ENCODE measurements around the gene CEP104. TPM values are rescaled to one million over a fixed set of nuclear protein-coding genes. Genes with fewer than 3 reads are reported as not detected.
A peak's percentile ranks its signal among the peaks of the same experiment; 100 is the strongest.

CEP104 gene
- total RNA-seq, 6 experiments from 2014 or later, result 16.7 to 36.4 (median 26.6) TPM

DNA sequence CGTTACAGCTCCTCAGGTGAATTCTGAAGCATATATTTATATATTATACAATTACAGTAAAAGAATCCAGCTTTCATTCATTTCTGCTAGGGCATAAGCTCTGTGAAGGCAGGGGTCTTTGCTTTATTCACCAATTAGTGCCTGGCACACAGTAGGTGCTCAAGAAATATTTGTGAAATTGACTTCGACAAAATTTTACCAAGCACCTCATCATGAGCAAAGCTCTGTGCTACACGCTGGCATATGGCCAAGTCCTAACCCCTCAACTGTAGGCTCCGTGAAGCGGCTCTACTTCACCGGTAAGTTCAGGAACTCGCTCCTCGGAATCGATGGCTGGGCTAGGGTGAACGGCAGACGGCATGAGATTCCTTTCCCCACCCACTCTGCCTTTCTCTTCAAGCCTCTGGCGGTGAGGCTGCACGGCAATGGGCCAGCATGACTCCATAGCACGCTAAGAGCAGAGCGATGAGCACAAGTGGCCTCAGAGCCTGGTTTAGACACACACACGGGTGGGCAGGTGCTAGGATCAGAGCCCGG lies 34.4 kb upstream of the CEP104 start:
- WGBS (ENCODE audit: insufficient coverage, low coverage, low lambda C conversion rate, missing lambda C conversion rate), result 84% methylated on average over 16 of the region's 17 CpGs
- DNase-seq, result no peak
- no peak overlapping the region for H3K4me3 ChIP-seq
- H3K4me1 ChIP-seq, result no peaks in the 10 kb centered on the region
- TF ChIP-seq POLR2A (IDR thresholded peaks at IDR 0.05), result no peak
- TF ChIP-seq, protein P1, sequence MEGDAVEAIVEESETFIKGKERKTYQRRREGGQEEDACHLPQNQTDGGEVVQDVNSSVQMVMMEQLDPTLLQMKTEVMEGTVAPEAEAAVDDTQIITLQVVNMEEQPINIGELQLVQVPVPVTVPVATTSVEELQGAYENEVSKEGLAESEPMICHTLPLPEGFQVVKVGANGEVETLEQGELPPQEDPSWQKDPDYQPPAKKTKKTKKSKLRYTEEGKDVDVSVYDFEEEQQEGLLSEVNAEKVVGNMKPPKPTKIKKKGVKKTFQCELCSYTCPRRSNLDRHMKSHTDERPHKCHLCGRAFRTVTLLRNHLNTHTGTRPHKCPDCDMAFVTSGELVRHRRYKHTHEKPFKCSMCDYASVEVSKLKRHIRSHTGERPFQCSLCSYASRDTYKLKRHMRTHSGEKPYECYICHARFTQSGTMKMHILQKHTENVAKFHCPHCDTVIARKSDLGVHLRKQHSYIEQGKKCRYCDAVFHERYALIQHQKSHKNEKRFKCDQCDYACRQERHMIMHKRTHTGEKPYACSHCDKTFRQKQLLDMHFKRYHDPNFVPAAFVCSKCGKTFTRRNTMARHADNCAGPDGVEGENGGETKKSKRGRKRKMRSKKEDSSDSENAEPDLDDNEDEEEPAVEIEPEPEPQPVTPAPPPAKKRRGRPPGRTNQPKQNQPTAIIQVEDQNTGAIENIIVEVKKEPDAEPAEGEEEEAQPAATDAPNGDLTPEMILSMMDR (IDR thresholded peaks at IDR 0.05), result no peak
- intact Hi-C loops (cut with DNase I), result no loop called here
- peaks cover 0 to 28% (median 11%) of the 10 kb centered on the region in 4 donors for H3K36me3 ChIP-seq
- H3K9me3 ChIP-seq, result no peaks in the 10 kb centered on the region
- no peak for ATAC-seq
- no peaks in the 10 kb centered on the region for H3K27me3 ChIP-seq
- no peak overlapping the region for H3K27ac ChIP-seq

GRCh38 chr1:3890389-3891328 lies 33.6 kb upstream of the CEP104 start:
- intact Hi-C loops (cut with DNase I), result no loop called here
- Histone ChIP-seq H3K27me3 (no peaks in the 10 kb centered on the region), H3K27ac (no peak overlapping the region), H3K36me3 (peaks cover 0 to 35% (median 11%) of the 10 kb centered on the region in 4 donors), H3K9me3 (no peaks in the 10 kb centered on the region), H3K4me3 (no peak overlapping the region), H3K4me1 (no peaks in the 10 kb centered on the region)
- TF ChIP-seq, protein P1 (IDR thresholded peaks at IDR 0.05), result no peak
- no peak for TF ChIP-seq POLR2A (IDR thresholded peaks at IDR 0.05)
- WGBS (ENCODE audit: insufficient coverage, low coverage, low lambda C conversion rate, missing lambda C conversion rate), result 48% methylated on average over 17 of the region's 26 CpGs
- ATAC-seq (peak; percentile 26 to 67 (median 46)), DNase-seq (no peak)

DNA sequence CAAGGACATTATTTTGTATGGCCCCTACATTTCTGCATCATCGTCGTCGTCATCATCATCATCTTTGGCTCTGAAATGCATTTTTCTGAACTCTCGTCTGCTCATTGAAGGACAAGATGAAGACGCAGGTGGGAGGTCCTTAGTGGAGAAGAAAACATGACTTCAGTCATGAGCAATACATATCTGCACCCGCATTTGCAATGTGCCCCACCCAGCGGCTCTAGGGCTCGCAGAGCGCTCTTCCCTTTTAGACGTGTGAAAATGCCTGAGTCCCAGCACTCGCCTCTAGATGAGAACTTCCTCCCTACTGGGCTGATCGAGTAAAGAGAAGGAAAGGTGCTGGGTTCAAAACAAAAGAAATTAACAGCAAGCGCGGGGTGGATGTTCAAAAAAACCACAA lies 32.9 kb upstream of the CEP104 start:
- Histone ChIP-seq H3K9me3 (no peaks in the 10 kb centered on the region), H3K27me3 (no peaks in the 10 kb centered on the region), H3K36me3 (peaks cover 0 to 36% (median 11%) of the 10 kb centered on the region in 4 donors), H3K4me1 (no peaks in the 10 kb centered on the region), H3K4me3 (no peak overlapping the region), H3K27ac (no peak overlapping the region)
- TF ChIP-seq, protein P1 (IDR thresholded peaks at IDR 0.05), result no peak
- TF ChIP-seq POLR2A (IDR thresholded peaks at IDR 0.05), result no peak
- DNase-seq (no peak), ATAC-seq (peak in 1 of 4 donors; percentile 36)
- intact Hi-C loops (cut with DNase I), result no loop called here
- 76% methylated on average over 9 of the region's 14 CpGs for WGBS (ENCODE audit: insufficient coverage, low coverage, low lambda C conversion rate, missing lambda C conversion rate)

DNA sequence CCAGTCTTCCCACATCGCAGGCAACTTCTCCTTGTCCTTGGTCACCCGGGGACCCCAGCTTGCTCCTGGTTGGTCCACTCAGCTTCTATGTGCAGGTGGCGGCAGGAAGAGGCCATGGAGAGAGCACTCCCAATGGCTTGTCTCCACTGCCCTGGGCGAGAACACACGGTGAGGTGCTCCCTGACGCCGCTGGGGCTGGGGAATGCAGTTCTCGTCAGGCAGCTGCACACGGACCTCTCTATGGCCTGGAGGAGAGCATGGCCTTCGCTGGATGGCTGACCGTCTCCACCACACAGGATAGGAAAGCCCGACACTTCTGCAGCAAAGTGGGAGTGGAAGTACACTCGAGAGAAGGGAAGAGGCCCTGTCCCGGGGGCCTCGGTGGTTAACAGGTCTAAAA lies 31.3 kb upstream of the CEP104 start:
- H3K9me3 ChIP-seq, result no peaks in the 10 kb centered on the region
- peak in 1 of 3 donors; percentile 51 for DNase-seq
- H3K4me3 ChIP-seq, result no peak overlapping the region
- H3K27me3 ChIP-seq, result no peaks in the 10 kb centered on the region
- no peak for ATAC-seq
- TF ChIP-seq POLR2A (IDR thresholded peaks at IDR 0.05), result no peak
- TF ChIP-seq, protein P1 (IDR thresholded peaks at IDR 0.05), result no peak
- H3K36me3 ChIP-seq, result peaks cover 0 to 36% (median 11%) of the 10 kb centered on the region in 4 donors
- no peaks in the 10 kb centered on the region for H3K4me1 ChIP-seq
- no peak overlapping the region for H3K27ac ChIP-seq
- intact Hi-C loops (cut with DNase I), result no loop called here
- 90% methylated on average over 3 of the region's 15 CpGs for WGBS (ENCODE audit: insufficient coverage, low coverage, low lambda C conversion rate, missing lambda C conversion rate)
